ENCODE results near the gene RNF183.

Gene RNF183

DNA sequence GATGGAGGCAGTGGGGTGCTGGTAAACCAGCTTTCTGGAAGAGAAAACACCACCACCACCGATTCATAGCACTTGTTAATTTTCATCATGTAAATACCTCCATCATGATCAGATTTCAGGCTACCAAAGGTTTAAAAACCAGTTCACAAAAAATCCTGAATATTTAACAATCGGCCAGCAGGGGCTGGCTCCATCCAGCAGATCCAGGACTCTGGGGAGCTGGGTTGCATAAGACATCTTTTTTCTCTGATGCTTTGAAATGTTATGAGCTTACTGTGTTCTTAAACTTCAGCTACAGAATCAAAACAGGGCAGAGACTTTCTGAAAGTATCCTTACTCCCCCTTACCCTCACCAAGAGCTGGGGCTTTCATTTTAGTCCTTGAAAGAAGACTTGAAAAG is 14.6 kb upstream of the RNF183 start:
- H2BK12ac ChIP-seq (ENCODE audit: low read length in 2 of 2): no peak overlapping the region
- no peaks in the 10 kb centered on the region for H3K9me3 ChIP-seq (ENCODE audit: control insufficient read depth, low read length)
- no peak overlapping the region for H3K14ac ChIP-seq (ENCODE audit: low read length in 2 of 2)
- no peak overlapping the region for H2BK5ac ChIP-seq (ENCODE audit: low read depth, low read length, poor library complexity, severe bottlenecking)
- no peak overlapping the region for H3K4me3 ChIP-seq (ENCODE audit: insufficient read depth in 1 of 2, low read depth in 1 of 2, low read length in 2 of 2)
- H3K79me1 ChIP-seq (replicated peaks; ENCODE audit: low read length, poor library complexity, severe bottlenecking): no peaks in the 10 kb centered on the region
- no peak overlapping the region for H3K4me2 ChIP-seq (ENCODE audit: low read length, poor library complexity, severe bottlenecking)
- H3K27ac ChIP-seq (ENCODE audit: low read length, poor library complexity, severe bottlenecking): no peak overlapping the region
- no peak overlapping the region for H2AFZ ChIP-seq (ENCODE audit: low read depth, low read length)
- no peak overlapping the region for H4K8ac ChIP-seq (ENCODE audit: low read length)
- H3K36me3 ChIP-seq (ENCODE audit: control insufficient read depth in 1 of 2, insufficient read depth in 2 of 2, low read depth in 1 of 2, low read length in 2 of 2): peaks cover 0 to 55% of the 10 kb centered on the region in 2 experiments
- no peak overlapping the region for H4K91ac ChIP-seq (ENCODE audit: low read length)
- H3K18ac ChIP-seq (ENCODE audit: low read depth in 1 of 2, low read length in 2 of 2): no peak overlapping the region
- H2BK120ac ChIP-seq (ENCODE audit: low read depth, low read length): no peak overlapping the region
- H3K9ac ChIP-seq (ENCODE audit: low read length): peak overlapping the region; percentile 19
- H3K4ac ChIP-seq (ENCODE audit: low read depth in 1 of 2, low read length in 2 of 2): no peak overlapping the region
- H3K4me1 ChIP-seq (ENCODE audit: control insufficient read depth, insufficient read depth, low read depth, low read length): no peaks in the 10 kb centered on the region
- H3K23ac ChIP-seq (ENCODE audit: low read length in 2 of 2): no peak overlapping the region
- no peak overlapping the region for H2BK15ac ChIP-seq (ENCODE audit: low read depth, poor library complexity, severe bottlenecking)
- no peak for DNase-seq
- H3K27me3 ChIP-seq (ENCODE audit: control insufficient read depth in 1 of 2, insufficient read depth in 1 of 2, low read length in 2 of 2): peaks cover 0 to 13% of the 10 kb centered on the region in 2 experiments
- 59% methylated on average over 2 of the region's 2 CpGs for WGBS
- H2AK5ac ChIP-seq (ENCODE audit: low read length, severe bottlenecking): no peak overlapping the region

GRCh38 chr9:113316030-113316429 is 12.9 kb upstream of the RNF183 start:
- H3K4me3 ChIP-seq (ENCODE audit: insufficient read depth in 1 of 2, low read depth in 1 of 2, low read length in 2 of 2): no peak overlapping the region
- H2AK5ac ChIP-seq (ENCODE audit: low read length, severe bottlenecking): no peak overlapping the region
- H3K9me3 ChIP-seq (ENCODE audit: control insufficient read depth, low read length): no peaks in the 10 kb centered on the region
- no peak overlapping the region for H2BK5ac ChIP-seq (ENCODE audit: low read depth, low read length, poor library complexity, severe bottlenecking)
- no peak overlapping the region for H3K4me2 ChIP-seq (ENCODE audit: low read length, poor library complexity, severe bottlenecking)
- no peaks in the 10 kb centered on the region for H3K4me1 ChIP-seq (ENCODE audit: control insufficient read depth, insufficient read depth, low read depth, low read length)
- H4K8ac ChIP-seq (ENCODE audit: low read length): no peak overlapping the region
- H3K36me3 ChIP-seq (ENCODE audit: control insufficient read depth in 1 of 2, insufficient read depth in 2 of 2, low read depth in 1 of 2, low read length in 2 of 2): peaks cover 0 to 45% of the 10 kb centered on the region in 2 experiments
- no peak overlapping the region for H2BK15ac ChIP-seq (ENCODE audit: low read depth, poor library complexity, severe bottlenecking)
- H3K27ac ChIP-seq (ENCODE audit: low read length, poor library complexity, severe bottlenecking): no peak overlapping the region
- no peak overlapping the region for H2AFZ ChIP-seq (ENCODE audit: low read depth, low read length)
- no peak overlapping the region for H3K4ac ChIP-seq (ENCODE audit: low read depth in 1 of 2, low read length in 2 of 2)
- WGBS: 95% methylated on average over 4 of the region's 4 CpGs
- H2BK120ac ChIP-seq (ENCODE audit: low read depth, low read length): no peak overlapping the region
- no peak overlapping the region for H2BK12ac ChIP-seq (ENCODE audit: low read length in 2 of 2)
- no peak overlapping the region for H4K91ac ChIP-seq (ENCODE audit: low read length)
- no peak for DNase-seq
- no peak overlapping the region for H3K23ac ChIP-seq (ENCODE audit: low read length in 2 of 2)
- H3K9ac ChIP-seq (ENCODE audit: low read length): no peak overlapping the region
- no peak overlapping the region for H3K14ac ChIP-seq (ENCODE audit: low read length in 2 of 2)
- H3K79me1 ChIP-seq (replicated peaks; ENCODE audit: low read length, poor library complexity, severe bottlenecking): no peaks in the 10 kb centered on the region
- H3K18ac ChIP-seq (ENCODE audit: low read depth in 1 of 2, low read length in 2 of 2): no peak overlapping the region
- peaks cover 0 to 5% of the 10 kb centered on the region in 2 experiments for H3K27me3 ChIP-seq (ENCODE audit: control insufficient read depth in 1 of 2, insufficient read depth in 1 of 2, low read length in 2 of 2)

GRCh38 chr9:113315231-113315630 is 12.1 kb upstream of the RNF183 start:
- Histone ChIP-seq H3K4me2 (ENCODE audit: low read length, poor library complexity, severe bottlenecking) (no peak overlapping the region), H2AK5ac (ENCODE audit: low read length, severe bottlenecking) (no peak overlapping the region), H3K18ac (ENCODE audit: low read depth in 1 of 2, low read length in 2 of 2) (no peak overlapping the region), H3K79me1 (replicated peaks; ENCODE audit: low read length, poor library complexity, severe bottlenecking) (no peaks in the 10 kb centered on the region), H2BK15ac (ENCODE audit: low read depth, poor library complexity, severe bottlenecking) (no peak overlapping the region), H2BK12ac (ENCODE audit: low read length in 2 of 2) (no peak overlapping the region), H3K36me3 (ENCODE audit: control insufficient read depth in 1 of 2, insufficient read depth in 2 of 2, low read depth in 1 of 2, low read length in 2 of 2) (peaks cover 0 to 37% of the 10 kb centered on the region in 2 experiments), H3K9me3 (ENCODE audit: control insufficient read depth, low read length) (no peaks in the 10 kb centered on the region), H4K91ac (ENCODE audit: low read length) (no peak overlapping the region), H2BK5ac (ENCODE audit: low read depth, low read length, poor library complexity, severe bottlenecking) (no peak overlapping the region), H3K4me3 (ENCODE audit: insufficient read depth in 1 of 2, low read depth in 1 of 2, low read length in 2 of 2) (no peak overlapping the region), H3K14ac (ENCODE audit: low read length in 2 of 2) (no peak overlapping the region), H2BK120ac (ENCODE audit: low read depth, low read length) (no peak overlapping the region), H3K9ac (ENCODE audit: low read length) (no peak overlapping the region), H2AFZ (ENCODE audit: low read depth, low read length) (no peak overlapping the region), H3K23ac (ENCODE audit: low read length in 2 of 2) (no peak overlapping the region), H3K27me3 (ENCODE audit: control insufficient read depth in 1 of 2, insufficient read depth in 1 of 2, low read length in 2 of 2) (peaks cover 0 to 3% of the 10 kb centered on the region in 2 experiments), H3K4ac (ENCODE audit: low read depth in 1 of 2, low read length in 2 of 2) (no peak overlapping the region), H3K4me1 (ENCODE audit: control insufficient read depth, insufficient read depth, low read depth, low read length) (no peaks in the 10 kb centered on the region), H3K27ac (ENCODE audit: low read length, poor library complexity, severe bottlenecking) (no peak overlapping the region), H4K8ac (ENCODE audit: low read length) (no peak overlapping the region)
- no peak for DNase-seq

- Histone ChIP-seq H3K4ac (ENCODE audit: low read depth in 1 of 2, low read length in 2 of 2) (no peak overlapping the region), H4K8ac (ENCODE audit: low read length) (no peak overlapping the region), H3K14ac (ENCODE audit: low read length in 2 of 2) (no peak overlapping the region), H2AK5ac (ENCODE audit: low read length, severe bottlenecking) (no peak overlapping the region), H2BK5ac (ENCODE audit: low read depth, low read length, poor library complexity, severe bottlenecking) (no peak overlapping the region), H3K36me3 (ENCODE audit: control insufficient read depth in 1 of 2, insufficient read depth in 2 of 2, low read depth in 1 of 2, low read length in 2 of 2) (peaks cover 0 to 18% of the 10 kb centered on the region in 2 experiments), H3K9ac (ENCODE audit: low read length) (no peak overlapping the region), H3K4me2 (ENCODE audit: low read length, poor library complexity, severe bottlenecking) (no peak overlapping the region), H3K79me1 (replicated peaks; ENCODE audit: low read length, poor library complexity, severe bottlenecking) (no peaks in the 10 kb centered on the region), H4K91ac (ENCODE audit: low read length) (no peak overlapping the region), H2AFZ (ENCODE audit: low read depth, low read length) (no peak overlapping the region), H3K4me1 (ENCODE audit: control insufficient read depth, insufficient read depth, low read depth, low read length) (no peaks in the 10 kb centered on the region), H2BK15ac (ENCODE audit: low read depth, poor library complexity, severe bottlenecking) (no peak overlapping the region), H2BK120ac (ENCODE audit: low read depth, low read length) (no peak overlapping the region), H3K27ac (ENCODE audit: low read length, poor library complexity, severe bottlenecking) (no peak overlapping the region), H3K18ac (ENCODE audit: low read depth in 1 of 2, low read length in 2 of 2) (no peak overlapping the region), H3K27me3 (ENCODE audit: control insufficient read depth in 1 of 2, insufficient read depth in 1 of 2, low read length in 2 of 2) (no peaks in the 10 kb centered on the region), H2BK12ac (ENCODE audit: low read length in 2 of 2) (no peak overlapping the region), H3K9me3 (ENCODE audit: control insufficient read depth, low read length) (no peaks in the 10 kb centered on the region), H3K4me3 (ENCODE audit: insufficient read depth in 1 of 2, low read depth in 1 of 2, low read length in 2 of 2) (no peak overlapping the region), H3K23ac (ENCODE audit: low read length in 2 of 2) (no peak overlapping the region)
- no peak for DNase-seq
- 73% methylated on average over 5 of the region's 5 CpGs for WGBS
These were observed 10.1 kb upstream of the RNF183 start for GRCh38 chr9:113313261-113313660.
